Measurements from ENCODE around the gene ZRANB3. TPM values are rescaled to one million over a fixed set of nuclear protein-coding genes. Genes with fewer than 3 reads are reported as not detected.
"Not testable (repeated sequence)": the region's sequence is repeated elsewhere in the genome, so short reads cannot be mapped to it uniquely, and the experiment has no call there.

ZRANB3 gene
- total RNA-seq, 1 experiment from 2014 or later: 10.4 TPM

DNA sequence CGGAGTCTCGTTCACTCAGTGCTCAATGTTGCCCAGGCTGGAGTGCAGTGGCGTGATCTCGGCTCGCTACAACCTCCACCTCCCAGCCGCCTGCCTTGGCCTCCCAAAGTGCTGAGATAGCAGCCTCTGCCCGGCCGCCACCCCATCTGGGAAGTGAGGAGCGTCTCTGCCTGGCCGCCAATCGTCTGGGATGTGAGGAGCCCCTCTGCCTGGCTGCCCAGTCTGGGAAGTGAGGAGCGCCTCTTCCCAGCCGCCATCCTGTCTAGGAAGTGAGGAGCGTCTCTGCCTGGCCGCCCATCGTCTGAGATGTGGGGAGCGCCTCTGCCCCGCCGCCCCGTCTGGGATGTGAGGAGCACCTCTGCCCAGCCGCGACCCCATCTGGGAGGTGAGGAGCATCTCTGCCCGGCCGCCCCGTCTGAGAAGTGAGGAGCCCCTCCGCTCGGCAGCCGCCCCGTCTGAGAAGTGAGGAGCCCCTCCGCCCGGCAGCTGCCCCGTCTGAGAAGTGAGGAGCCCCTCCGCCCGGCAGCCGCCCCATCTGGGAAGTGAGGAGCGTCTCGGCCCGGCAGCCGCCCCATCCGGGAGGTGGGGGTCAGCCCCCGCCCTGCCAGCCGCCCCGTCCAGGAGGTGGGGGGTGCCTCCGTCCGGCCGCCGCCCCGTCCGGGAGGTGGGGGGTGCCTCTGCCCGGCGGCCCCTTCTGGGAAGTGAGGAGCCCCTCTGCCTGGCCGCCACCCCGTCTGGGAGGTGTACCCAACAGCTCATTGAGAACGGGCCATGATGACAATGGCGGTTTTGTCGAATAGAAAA lies 425.3 kb downstream of the ZRANB3 start:
- H3K27me3 ChIP-seq (ENCODE audit: control insufficient read depth, insufficient read depth, low read length); H3K4me3 ChIP-seq (ENCODE audit: insufficient read depth, low read depth, low read length); H3K36me3 ChIP-seq (replicated peaks; ENCODE audit: control insufficient read depth, insufficient read depth, low read length); DNase-seq: not testable (repeated sequence)

DNA sequence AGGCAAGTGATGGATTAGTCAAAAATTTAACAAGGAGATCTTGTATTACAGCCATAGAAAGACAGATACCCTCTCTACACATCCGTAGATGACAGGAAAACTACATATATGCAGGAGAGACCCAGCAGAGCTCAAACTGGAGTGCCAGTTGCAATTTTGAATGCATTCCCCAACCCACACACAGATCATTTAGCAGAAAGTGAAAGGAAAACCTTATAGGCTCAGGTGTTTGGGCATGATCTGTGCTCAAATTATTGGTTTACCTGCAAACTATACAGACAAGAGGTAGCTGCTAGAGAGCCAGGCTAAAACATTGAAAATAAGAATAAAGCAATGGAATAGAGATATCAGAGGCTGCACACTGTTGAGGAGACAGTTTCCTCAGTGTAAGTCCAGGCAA lies 427.2 kb downstream of the ZRANB3 start:
- Histone ChIP-seq H3K27me3 (ENCODE audit: control insufficient read depth, insufficient read depth, low read length) (no peaks in the 10 kb centered on the region), H3K4me3 (ENCODE audit: insufficient read depth, low read depth, low read length) (no peak overlapping the region)
- no peak for DNase-seq

GRCh38 chr2:135099802-135100483 lies 431.1 kb downstream of the ZRANB3 start:
- Histone ChIP-seq H3K4me3 (ENCODE audit: insufficient read depth, low read depth, low read length) (no peak overlapping the region), H3K36me3 (replicated peaks; ENCODE audit: control insufficient read depth, insufficient read depth, low read length) (peaks cover 2% of the 10 kb centered on the region), H3K27me3 (ENCODE audit: control insufficient read depth, insufficient read depth, low read length) (no peaks in the 10 kb centered on the region)
- DNase-seq: no peak

More for the DNA sequence above, 427.2 kb downstream of the ZRANB3 start:
- H3K36me3 ChIP-seq (replicated peaks; ENCODE audit: control insufficient read depth, insufficient read depth, low read length): peaks cover 2% of the 10 kb centered on the region

GRCh38 chr2:135097532-135098231 lies 433.3 kb downstream of the ZRANB3 start:
- no peak overlapping the region for H3K4me3 ChIP-seq (ENCODE audit: insufficient read depth, low read depth, low read length)
- no peaks in the 10 kb centered on the region; the same call in 1 of the 2 replicates for H3K36me3 ChIP-seq (replicated peaks; ENCODE audit: control insufficient read depth, insufficient read depth, low read length)
- H3K27me3 ChIP-seq (ENCODE audit: control insufficient read depth, insufficient read depth, low read length): no peaks in the 10 kb centered on the region
- no peak for DNase-seq

DNA sequence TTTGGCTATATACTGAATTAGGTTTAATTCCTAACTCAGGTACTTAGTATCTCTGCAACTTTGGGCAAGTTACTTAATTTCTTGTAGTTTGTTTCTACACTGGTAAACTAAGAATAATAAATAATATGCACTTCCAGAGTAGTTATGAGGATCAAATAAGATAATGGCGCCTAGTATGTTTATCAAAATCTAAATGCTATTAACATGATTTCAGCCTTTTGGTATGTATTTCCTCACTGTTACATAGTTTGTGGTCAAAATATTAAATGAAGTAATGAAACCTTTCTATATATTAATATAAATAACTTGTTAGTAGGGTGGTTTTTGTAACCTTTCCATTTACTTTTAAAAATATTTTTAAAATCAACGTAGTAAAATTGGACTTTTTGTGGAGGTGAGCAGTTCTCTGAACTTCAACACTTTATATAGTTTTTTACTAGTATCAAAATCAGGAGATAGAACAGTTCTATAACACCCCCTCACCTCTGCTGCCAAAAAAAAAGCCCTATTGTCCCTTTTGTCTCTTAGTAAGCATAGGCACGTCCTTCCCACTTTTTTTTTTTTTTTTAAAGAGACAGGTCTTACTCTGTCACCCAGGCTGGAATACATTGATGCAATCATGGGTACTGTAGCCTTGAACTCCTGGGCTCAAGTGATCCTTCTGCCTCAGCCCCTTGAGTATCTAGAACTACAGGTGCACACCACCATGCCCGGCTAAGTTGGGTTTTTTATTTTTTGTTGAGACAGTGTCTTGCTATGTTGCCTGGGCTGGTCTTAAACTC lies 434.2 kb downstream of the ZRANB3 start:
- Histone ChIP-seq H3K36me3 (replicated peaks; ENCODE audit: control insufficient read depth, insufficient read depth, low read length) (no peaks in the 10 kb centered on the region; the same call in 1 of the 2 replicates), H3K27me3 (ENCODE audit: control insufficient read depth, insufficient read depth, low read length) (no peaks in the 10 kb centered on the region), H3K4me3 (ENCODE audit: insufficient read depth, low read depth, low read length) (no peak overlapping the region)
- DNase-seq: no peak

DNA sequence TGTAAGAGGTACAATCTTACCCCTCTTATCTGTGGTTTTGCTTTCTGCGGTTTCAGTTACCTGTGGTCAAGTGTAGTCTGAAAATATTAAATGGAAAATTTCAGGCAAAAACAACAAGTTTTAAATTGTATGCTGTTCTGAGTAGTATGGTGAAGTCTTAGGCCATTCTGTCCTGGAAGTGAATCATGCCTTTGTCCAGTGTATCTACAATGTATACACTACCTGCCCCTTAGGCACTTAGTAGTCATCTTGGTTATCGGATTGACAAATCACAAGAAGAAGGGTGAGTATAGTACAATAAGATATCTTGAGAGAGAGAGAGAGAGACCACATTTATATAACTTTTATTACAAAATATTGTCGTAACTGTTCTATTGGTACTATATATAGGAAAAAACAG lies 435.4 kb downstream of the ZRANB3 start:
- Histone ChIP-seq H3K4me3 (ENCODE audit: insufficient read depth, low read depth, low read length) (no peak overlapping the region), H3K27me3 (ENCODE audit: control insufficient read depth, insufficient read depth, low read length) (no peaks in the 10 kb centered on the region), H3K36me3 (replicated peaks; ENCODE audit: control insufficient read depth, insufficient read depth, low read length) (no peaks in the 10 kb centered on the region)
- no peak for DNase-seq

DNA sequence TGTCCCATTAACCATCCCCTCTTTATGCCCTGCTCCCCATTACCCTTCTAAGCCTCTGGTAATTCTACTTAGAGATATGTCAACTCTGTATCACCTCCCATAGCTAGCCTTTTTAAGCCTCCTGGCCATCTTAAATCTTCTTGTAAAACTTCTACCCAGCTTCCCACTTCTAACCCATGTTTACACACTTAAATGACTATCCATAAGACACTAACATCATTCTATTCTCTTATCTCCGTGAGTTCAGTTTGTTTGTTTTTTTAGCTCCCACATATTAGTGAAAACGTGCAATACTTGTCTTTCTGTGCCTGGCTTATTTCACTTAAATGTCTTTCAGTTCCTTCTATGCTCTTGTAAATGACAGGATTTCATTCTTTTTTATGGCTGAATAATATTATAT lies 436.5 kb downstream of the ZRANB3 start:
- Histone ChIP-seq H3K27me3 (ENCODE audit: control insufficient read depth, insufficient read depth, low read length) (no peaks in the 10 kb centered on the region), H3K36me3 (replicated peaks; ENCODE audit: control insufficient read depth, insufficient read depth, low read length) (no peaks in the 10 kb centered on the region), H3K4me3 (ENCODE audit: insufficient read depth, low read depth, low read length) (no peak overlapping the region)
- DNase-seq: no peak

GRCh38 chr2:135093670-135094330 lies 437.2 kb downstream of the ZRANB3 start:
- Histone ChIP-seq H3K36me3 (replicated peaks; ENCODE audit: control insufficient read depth, insufficient read depth, low read length) (no peaks in the 10 kb centered on the region), H3K27me3 (ENCODE audit: control insufficient read depth, insufficient read depth, low read length) (no peaks in the 10 kb centered on the region), H3K4me3 (ENCODE audit: insufficient read depth, low read depth, low read length) (no peak overlapping the region)
- no peak for DNase-seq

DNA sequence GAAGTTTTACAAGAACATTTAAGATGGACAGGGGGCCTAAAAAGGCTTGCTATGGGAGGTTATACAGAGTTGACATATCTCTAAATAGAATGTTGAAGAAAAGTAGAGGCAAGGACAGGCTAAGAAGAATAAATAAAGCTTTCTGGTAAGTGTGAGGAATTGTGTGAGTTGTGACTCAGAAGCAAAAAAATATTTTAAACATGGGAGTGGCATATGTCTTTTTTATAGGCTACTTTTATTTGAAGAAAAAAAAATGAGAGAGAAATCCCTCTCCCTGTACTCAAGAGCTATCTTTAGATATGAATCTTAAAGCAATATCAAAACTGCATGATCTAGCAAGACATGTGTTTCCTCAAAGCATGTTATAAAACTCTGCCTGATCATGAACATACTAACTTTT lies 437.8 kb downstream of the ZRANB3 start:
- H3K36me3 ChIP-seq (replicated peaks; ENCODE audit: control insufficient read depth, insufficient read depth, low read length): no peaks in the 10 kb centered on the region
- no peak overlapping the region for H3K4me3 ChIP-seq (ENCODE audit: insufficient read depth, low read depth, low read length)
- DNase-seq: no peak

GRCh38 chr2:135091681-135092080 lies 439.3 kb downstream of the ZRANB3 start:
- Histone ChIP-seq H3K4me3 (ENCODE audit: insufficient read depth, low read depth, low read length) (no peak overlapping the region), H3K36me3 (replicated peaks; ENCODE audit: control insufficient read depth, insufficient read depth, low read length) (no peaks in the 10 kb centered on the region), H3K27me3 (ENCODE audit: control insufficient read depth, insufficient read depth, low read length) (no peaks in the 10 kb centered on the region)
- DNase-seq: no peak

More for the DNA sequence above, 437.8 kb downstream of the ZRANB3 start:
- no peaks in the 10 kb centered on the region for H3K27me3 ChIP-seq (ENCODE audit: control insufficient read depth, insufficient read depth, low read length)

DNA sequence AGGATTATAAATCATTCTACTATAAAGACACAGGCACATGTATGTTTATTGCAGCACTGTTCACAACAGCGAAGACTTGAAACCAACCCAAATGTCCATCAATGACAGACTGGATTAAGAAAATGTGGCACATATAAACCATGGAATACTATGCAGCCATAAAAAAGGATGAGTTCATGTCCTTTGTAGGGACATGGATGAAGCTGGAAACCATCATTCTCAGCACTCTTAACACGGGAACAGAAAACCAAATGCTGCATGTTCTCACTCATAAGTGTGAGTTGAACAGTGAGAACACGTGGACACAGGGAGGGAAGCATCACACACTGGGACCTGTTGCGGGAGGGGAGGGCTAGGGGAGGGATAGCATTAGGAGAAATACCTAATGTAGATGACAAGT lies 441.4 kb downstream of the ZRANB3 start:
- not testable (repeated sequence) for DNase-seq; H3K36me3 ChIP-seq (replicated peaks; ENCODE audit: control insufficient read depth, insufficient read depth, low read length); H3K4me3 ChIP-seq (ENCODE audit: insufficient read depth, low read depth, low read length); H3K27me3 ChIP-seq (ENCODE audit: control insufficient read depth, insufficient read depth, low read length)

Measured in H7 (cell line).